ENCODE results near the gene NPIPA3.
"Not testable (repeated sequence)": the region's sequence is repeated elsewhere in the genome, so short reads cannot be mapped to it uniquely, and the experiment has no call there.

The NPIPA3 gene

GRCh38 chr16:14703156-14704011 is at the start of gene NPIPA3:
TSS of gene NPIPA3 (plus strand) at chr16:14703411. CDS start at chr16:14708944, 5,533 bp downstream.
- not testable (repeated sequence) for DNase-seq

- no peak for DNase-seq
Observed at GRCh38 chr16:14658063-14658462, 45.1 kb upstream of the NPIPA3 start.

- no peak for DNase-seq
Observed at GRCh38 chr16:14667347-14668266, 35.6 kb upstream of the NPIPA3 start.

GRCh38 chr16:14668556-14669223 is 34.5 kb upstream of the NPIPA3 start:
- no peak for DNase-seq

- no peak for DNase-seq
Observed at GRCh38 chr16:14669776-14670175, 33.4 kb upstream of the NPIPA3 start.

GRCh38 chr16:14672403-14672971 is 30.7 kb upstream of the NPIPA3 start:
- peak; percentile 51 for DNase-seq

GRCh38 chr16:14676633-14677032 is 26.6 kb upstream of the NPIPA3 start:
- no peak for DNase-seq

- no peak for DNase-seq
Observed at GRCh38 chr16:14677627-14678026, 25.6 kb upstream of the NPIPA3 start.

- DNase-seq = no peak
Observed at GRCh38 chr16:14678748-14679497, 24.3 kb upstream of the NPIPA3 start.

GRCh38 chr16:14680396-14680795 is 22.8 kb upstream of the NPIPA3 start:
- DNase-seq = not testable (repeated sequence)

- no peak for DNase-seq
Observed at GRCh38 chr16:14681115-14681514, 22.1 kb upstream of the NPIPA3 start.

GRCh38 chr16:14682121-14682520 is 21.1 kb upstream of the NPIPA3 start:
- DNase-seq = no peak

- not testable (repeated sequence) for DNase-seq
Observed at GRCh38 chr16:14685870-14686793, 17.1 kb upstream of the NPIPA3 start.

- not testable (repeated sequence) for DNase-seq
Observed at GRCh38 chr16:14694129-14694528, 9.1 kb upstream of the NPIPA3 start, which contains the start of gene PLA2G10. TSS of gene PLA2G10 (minus strand) at chr16:14694308. CDS start at chr16:14694229, 79 bp downstream.

- not testable (repeated sequence) for DNase-seq
Observed at GRCh38 chr16:14701859-14702258, 1.4 kb upstream of the NPIPA3 start.

- not testable (repeated sequence) for DNase-seq
Observed at GRCh38 chr16:14702672-14703071, 539 bp upstream of the NPIPA3 start.

- not testable (repeated sequence) for DNase-seq
Observed at GRCh38 chr16:14733233-14733632, 30.0 kb downstream of the NPIPA3 start.

GRCh38 chr16:14740832-14741385 is 37.7 kb downstream of the NPIPA3 start:
- DNase-seq = not testable (repeated sequence)

- DNase-seq = not testable (repeated sequence)
Observed at GRCh38 chr16:14741794-14742193, 38.6 kb downstream of the NPIPA3 start.
